ENCODE measurements around the gene PFKFB4. TPM values are rescaled to one million over a fixed set of nuclear protein-coding genes. Genes with fewer than 3 reads are reported as not detected.

Gene PFKFB4
- total RNA-seq, 4 donors from 2014 or later, result 1.8 to 2.9 (median 1.9) TPM

GRCh38 chr3:48596157-48596556 is 39.6 kb upstream of the PFKFB4 start:
- intact Hi-C loops (cut with DNase I), result no loop called here
- TF ChIP-seq CTCF (IDR thresholded peaks at IDR 0.05) (no peak), POLR2AphosphoS5 (IDR thresholded peaks at IDR 0.05) (no peak), POLR2A (IDR thresholded peaks at IDR 0.05; ENCODE audit: low read depth) (no peak), EP300 (IDR thresholded peaks at IDR 0.05) (no peak)
- WGBS, result 86% methylated on average over 5 of the region's 5 CpGs
- Histone ChIP-seq H3K4me1 (peaks cover 40 to 70% (median 47%) of the 10 kb centered on the region in 4 donors), H3K4me3 (no peak overlapping the region), H3K9me3 (no peaks in the 10 kb centered on the region), H3K27me3 (peaks cover 0 to 38% (median 0%) of the 10 kb centered on the region in 4 donors), H3K36me3 (peaks cover 23 to 39% (median 36%) of the 10 kb centered on the region in 4 donors), H3K27ac (replicated peaks in 1 of 4) (peak overlapping the region in 1 of 4 donors; percentile 84)
- DNase-seq (ENCODE audit: extremely low spot score), result no peak

GRCh38 chr3:48595526-48596121 is 39.0 kb upstream of the PFKFB4 start:
- DNase-seq (ENCODE audit: extremely low spot score), result no peak
- peak overlapping the region; percentile 36 to 54 (median 43) for H3K4me3 ChIP-seq
- intact Hi-C loops (cut with DNase I), result no loop called here
- H3K9me3 ChIP-seq, result no peaks in the 10 kb centered on the region
- TF ChIP-seq POLR2AphosphoS5 (IDR thresholded peaks at IDR 0.05) (peak in 1 of 2 donors; percentile 51), POLR2A (IDR thresholded peaks at IDR 0.05; ENCODE audit: low read depth) (no peak)
- H3K27ac ChIP-seq (replicated peaks in 1 of 4), result peak overlapping the region in 1 of 4 donors; percentile 84
- peaks cover 0 to 38% (median 0%) of the 10 kb centered on the region in 4 donors for H3K27me3 ChIP-seq
- H3K4me1 ChIP-seq, result peaks cover 40 to 64% (median 47%) of the 10 kb centered on the region in 4 donors
- 46% methylated on average over 4 of the region's 10 CpGs for WGBS
- peaks cover 17 to 34% (median 33%) of the 10 kb centered on the region in 4 donors for H3K36me3 ChIP-seq

GRCh38 chr3:48595075-48595525 is 38.5 kb upstream of the PFKFB4 start, which contains the start of gene COL7A1:
COL7A1 (minus strand) TSS chr3:48595329; CDS start chr3:48595159, 170 bp downstream.
- Histone ChIP-seq H3K27me3 (peaks cover 0 to 38% (median 0%) of the 10 kb centered on the region in 4 donors), H3K4me1 (peaks cover 40 to 59% (median 47%) of the 10 kb centered on the region in 4 donors), H3K27ac (replicated peaks in 1 of 4) (peak within 1 kb of the TSS in 1 of 4 donors; percentile 84), H3K4me3 (peak within 1 kb of the TSS; percentile 36 to 54 (median 43)), H3K36me3 (peaks cover 12 to 32% (median 28%) of the 10 kb centered on the region in 4 donors), H3K9me3 (no peaks in the 10 kb centered on the region)
- no peak for DNase-seq (ENCODE audit: extremely low spot score)
- TF ChIP-seq EP300 (IDR thresholded peaks at IDR 0.05) (no peak), CTCF (IDR thresholded peaks at IDR 0.05) (no peak), POLR2AphosphoS5 (IDR thresholded peaks at IDR 0.05) (no peak), POLR2A (IDR thresholded peaks at IDR 0.05; ENCODE audit: low read depth) (no peak)
- intact Hi-C loops (cut with DNase I), result no loop called here
- 7% methylated on average over 27 of the region's 35 CpGs for WGBS

- H3K4me1 ChIP-seq, result peaks cover 37 to 54% (median 43%) of the 10 kb centered on the region in 4 donors
- H3K4me3 ChIP-seq, result peak overlapping the region; percentile 36 to 54 (median 43)
- H3K36me3 ChIP-seq, result peaks cover 6 to 26% (median 23%) of the 10 kb centered on the region in 4 donors
- H3K27me3 ChIP-seq, result peaks cover 0 to 38% (median 0%) of the 10 kb centered on the region in 4 donors
- no peak overlapping the region for H3K27ac ChIP-seq (replicated peaks in 1 of 4)
- DNase-seq (ENCODE audit: extremely low spot score), result no peak
- no peaks in the 10 kb centered on the region for H3K9me3 ChIP-seq
- intact Hi-C loops (cut with DNase I), result no loop called here
- no peak for TF ChIP-seq CTCF (IDR thresholded peaks at IDR 0.05)
- no peak for TF ChIP-seq EP300 (IDR thresholded peaks at IDR 0.05)
- TF ChIP-seq POLR2AphosphoS5 (IDR thresholded peaks at IDR 0.05), result no peak
- no peak for TF ChIP-seq POLR2A (IDR thresholded peaks at IDR 0.05; ENCODE audit: low read depth)
- WGBS, result 37% methylated on average over 38 of the region's 39 CpGs
Observed at GRCh38 chr3:48594417-48595049, 37.9 kb upstream of the PFKFB4 start.

GRCh38 chr3:48593337-48593736 is 36.7 kb upstream of the PFKFB4 start:
- Histone ChIP-seq H3K36me3 (peaks cover 0 to 19% (median 11%) of the 10 kb centered on the region in 4 donors), H3K4me1 (peaks cover 25 to 42% (median 31%) of the 10 kb centered on the region in 4 donors), H3K4me3 (no peak overlapping the region), H3K27ac (replicated peaks in 1 of 4) (no peak overlapping the region), H3K27me3 (peaks cover 0 to 45% (median 0%) of the 10 kb centered on the region in 4 donors), H3K9me3 (no peaks in the 10 kb centered on the region)
- 88% methylated on average over 5 of the region's 9 CpGs for WGBS
- no peak for DNase-seq (ENCODE audit: extremely low spot score)
- intact Hi-C loops (cut with DNase I), result no loop called here
- no peak for TF ChIP-seq CTCF (IDR thresholded peaks at IDR 0.05)
- no peak for TF ChIP-seq EP300 (IDR thresholded peaks at IDR 0.05)
- TF ChIP-seq POLR2AphosphoS5 (IDR thresholded peaks at IDR 0.05), result no peak
- no peak for TF ChIP-seq POLR2A (IDR thresholded peaks at IDR 0.05; ENCODE audit: low read depth)
